Stimulated activated naive CD8-positive, alpha-beta T cell treated with anti-CD3 and anti-CD28 coated beads, Interleukin-15, Interleukin-2, amounts not matched to agents 100 ng/mL and 50 ng/mL, for 24 hours (primary cell): ENCODE measurements around the gene CEP112.

Source experiments
- H3K27ac Mint-ChIP-seq: one replicate; pipeline ENCODE4 v1.8.0; 2021; ENCODE audit warnings: mild to moderate bottlenecking, mixed read lengths
- H3K27me3 Mint-ChIP-seq: one replicate; pipeline ENCODE4 v1.8.0; 2021; ENCODE audit warnings: mixed read lengths
- H3K36me3 Mint-ChIP-seq: one replicate; pipeline ENCODE4 v1.8.0; 2021; ENCODE audit warnings: low read depth, mixed read lengths
- H3K4me1 Mint-ChIP-seq: one replicate; pipeline ENCODE4 v1.8.0; 2021; ENCODE audit warnings: low read depth, mixed read lengths
- H3K4me3 Mint-ChIP-seq: one replicate; pipeline ENCODE4 v1.8.0; 2021; ENCODE audit warnings: mild to moderate bottlenecking, mixed read lengths
- H3K9me3 Mint-ChIP-seq: one replicate; pipeline ENCODE4 v1.8.0; 2021; ENCODE audit warnings: mixed read lengths

Gene CEP112

DNA sequence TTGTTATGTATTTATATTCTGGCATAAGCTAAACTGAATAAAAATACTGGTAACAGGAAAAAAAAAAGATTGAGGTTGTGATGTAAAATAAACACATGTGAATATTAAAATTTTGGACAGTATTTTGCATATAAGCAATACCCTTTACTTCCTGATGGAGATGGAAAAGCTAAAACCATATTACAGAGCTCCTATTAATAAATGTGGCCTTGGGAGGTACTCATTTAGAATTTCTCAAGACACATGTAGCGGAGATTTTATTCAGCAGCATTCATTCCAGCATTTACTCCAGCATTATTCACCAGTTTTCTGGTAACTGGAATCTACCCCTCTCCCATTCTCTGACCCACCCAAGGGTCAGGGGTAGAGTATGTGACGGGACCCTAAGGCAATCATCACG is 536.2 kb downstream of the CEP112 start:
- no peak overlapping the region for H3K4me3 Mint-ChIP-seq
- no peaks in the 10 kb centered on the region for H3K27me3 Mint-ChIP-seq
- peaks cover under 1% of the 10 kb centered on the region for H3K9me3 Mint-ChIP-seq
- H3K4me1 Mint-ChIP-seq, result peaks cover 20% of the 10 kb centered on the region
- H3K36me3 Mint-ChIP-seq, result no peaks in the 10 kb centered on the region
- H3K27ac Mint-ChIP-seq, result no peak overlapping the region

GRCh38 chr17:65644545-65644944 is 547.4 kb downstream of the CEP112 start:
- Mint-ChIP-seq H3K27ac (no peak overlapping the region), H3K9me3 (peaks cover 12% of the 10 kb centered on the region), H3K4me3 (no peak overlapping the region), H3K27me3 (no peaks in the 10 kb centered on the region), H3K4me1 (no peaks in the 10 kb centered on the region), H3K36me3 (peaks cover 4% of the 10 kb centered on the region)

DNA sequence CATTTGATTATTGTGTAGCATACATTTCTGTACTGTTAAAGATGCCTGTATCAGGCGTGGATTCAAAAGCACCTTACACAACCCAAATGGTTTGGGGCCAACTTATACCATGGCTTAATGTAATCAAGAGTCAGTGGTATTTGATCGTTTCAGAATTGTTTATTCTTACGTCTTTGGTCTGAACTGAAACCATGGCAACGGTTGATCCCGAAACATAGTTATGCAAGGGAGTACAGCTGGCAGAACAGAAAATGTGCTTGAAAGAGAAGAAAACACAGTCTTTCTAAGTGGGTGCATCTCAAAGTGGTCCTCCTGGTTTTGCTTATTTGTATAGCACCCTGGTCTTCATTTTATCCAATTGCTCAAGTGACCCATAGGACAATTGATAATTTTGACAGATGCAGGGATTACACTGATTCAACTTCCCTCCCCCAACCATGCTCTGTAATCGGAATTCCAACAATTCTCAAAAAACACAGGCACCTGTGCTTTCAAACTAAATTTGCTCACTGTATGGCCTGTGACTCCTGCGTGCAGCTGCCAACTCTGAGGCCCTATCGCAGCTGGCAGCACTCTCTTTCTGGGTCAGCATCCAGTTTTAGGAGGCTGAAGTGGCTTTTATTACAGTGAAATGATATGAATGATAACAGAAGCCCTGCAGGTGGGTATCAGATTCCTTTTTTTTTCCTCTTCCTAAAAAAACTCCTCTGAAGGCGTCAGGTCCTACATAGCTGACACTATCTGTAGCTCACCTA is 553.5 kb downstream of the CEP112 start:
- H3K4me3 Mint-ChIP-seq, result no peak overlapping the region
- no peaks in the 10 kb centered on the region for H3K36me3 Mint-ChIP-seq
- H3K9me3 Mint-ChIP-seq, result no peaks in the 10 kb centered on the region
- no peak overlapping the region for H3K27ac Mint-ChIP-seq
- H3K27me3 Mint-ChIP-seq, result no peaks in the 10 kb centered on the region
- H3K4me1 Mint-ChIP-seq, result no peaks in the 10 kb centered on the region

GRCh38 chr17:65637786-65638185 is 554.1 kb downstream of the CEP112 start:
- no peaks in the 10 kb centered on the region for H3K9me3 Mint-ChIP-seq
- no peak overlapping the region for H3K4me3 Mint-ChIP-seq
- H3K4me1 Mint-ChIP-seq, result no peaks in the 10 kb centered on the region
- H3K27ac Mint-ChIP-seq, result no peak overlapping the region
- H3K27me3 Mint-ChIP-seq, result no peaks in the 10 kb centered on the region
- no peaks in the 10 kb centered on the region for H3K36me3 Mint-ChIP-seq

GRCh38 chr17:65634533-65634932 is 557.4 kb downstream of the CEP112 start:
- H3K9me3 Mint-ChIP-seq, result no peaks in the 10 kb centered on the region
- no peaks in the 10 kb centered on the region for H3K36me3 Mint-ChIP-seq
- H3K27ac Mint-ChIP-seq, result no peak overlapping the region
- H3K27me3 Mint-ChIP-seq, result no peaks in the 10 kb centered on the region
- no peaks in the 10 kb centered on the region for H3K4me1 Mint-ChIP-seq
- no peak overlapping the region for H3K4me3 Mint-ChIP-seq

GRCh38 chr17:65633988-65634387 is 557.9 kb downstream of the CEP112 start:
- H3K27me3 Mint-ChIP-seq, result no peaks in the 10 kb centered on the region
- H3K27ac Mint-ChIP-seq, result no peak overlapping the region
- no peaks in the 10 kb centered on the region for H3K4me1 Mint-ChIP-seq
- no peaks in the 10 kb centered on the region for H3K36me3 Mint-ChIP-seq
- no peak overlapping the region for H3K4me3 Mint-ChIP-seq
- H3K9me3 Mint-ChIP-seq, result no peaks in the 10 kb centered on the region

DNA sequence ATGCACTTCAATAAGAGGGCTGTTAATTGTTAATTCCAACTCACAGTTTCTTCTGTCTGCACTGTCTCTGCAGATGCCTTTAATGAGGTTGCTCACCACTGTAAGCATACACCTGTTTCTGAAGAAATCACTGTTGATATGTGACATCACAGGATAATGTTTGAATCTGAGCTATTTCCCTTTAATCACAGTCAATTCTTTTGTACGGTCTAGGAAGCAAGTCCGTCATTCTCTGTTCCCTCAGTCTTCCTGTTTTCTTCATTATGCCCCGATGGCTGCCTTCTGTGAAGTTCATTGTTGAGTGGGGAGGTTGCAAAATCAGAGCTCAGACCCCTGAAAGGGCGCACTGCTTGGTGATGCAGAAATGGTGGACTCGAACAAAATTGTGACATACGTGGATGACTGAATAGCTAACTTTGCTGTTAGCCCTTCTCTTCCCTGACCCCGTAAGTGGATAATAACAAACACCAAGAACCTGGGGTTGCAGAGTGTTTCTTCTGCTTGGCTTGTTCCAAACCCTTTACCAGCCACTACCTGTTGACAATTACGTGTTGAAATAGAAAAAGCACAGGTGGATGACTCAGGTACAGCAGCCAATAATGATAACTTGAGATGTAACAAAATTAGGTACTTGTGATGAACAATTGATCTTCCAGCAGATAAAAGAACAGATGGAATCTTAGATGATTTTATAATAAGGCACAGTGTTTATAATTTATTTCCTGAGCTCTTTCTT is 558.6 kb downstream of the CEP112 start:
- H3K9me3 Mint-ChIP-seq, result no peaks in the 10 kb centered on the region
- H3K27me3 Mint-ChIP-seq, result no peaks in the 10 kb centered on the region
- no peak overlapping the region for H3K27ac Mint-ChIP-seq
- H3K4me1 Mint-ChIP-seq, result no peaks in the 10 kb centered on the region
- no peak overlapping the region for H3K4me3 Mint-ChIP-seq
- no peaks in the 10 kb centered on the region for H3K36me3 Mint-ChIP-seq

DNA sequence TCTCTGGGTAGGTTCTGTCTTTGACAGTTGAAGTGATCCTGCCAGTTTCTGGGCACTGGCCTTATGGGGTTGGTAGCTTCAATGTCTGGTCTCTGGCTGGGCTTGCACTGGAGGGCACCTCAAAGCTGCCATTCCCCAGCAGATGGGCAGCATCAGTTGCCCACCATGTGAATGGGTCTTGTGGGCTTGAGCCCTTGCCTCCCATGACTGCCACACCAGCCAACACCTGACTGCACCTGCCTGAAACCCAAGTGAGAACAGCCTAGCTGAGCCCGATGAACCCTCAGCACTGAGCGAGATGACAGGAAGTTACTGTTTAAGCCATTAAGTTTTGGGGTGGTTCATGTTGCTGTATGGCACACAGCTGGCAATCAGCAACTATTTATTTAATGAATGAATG is 561.4 kb downstream of the CEP112 start:
- no peaks in the 10 kb centered on the region for H3K9me3 Mint-ChIP-seq

DNA sequence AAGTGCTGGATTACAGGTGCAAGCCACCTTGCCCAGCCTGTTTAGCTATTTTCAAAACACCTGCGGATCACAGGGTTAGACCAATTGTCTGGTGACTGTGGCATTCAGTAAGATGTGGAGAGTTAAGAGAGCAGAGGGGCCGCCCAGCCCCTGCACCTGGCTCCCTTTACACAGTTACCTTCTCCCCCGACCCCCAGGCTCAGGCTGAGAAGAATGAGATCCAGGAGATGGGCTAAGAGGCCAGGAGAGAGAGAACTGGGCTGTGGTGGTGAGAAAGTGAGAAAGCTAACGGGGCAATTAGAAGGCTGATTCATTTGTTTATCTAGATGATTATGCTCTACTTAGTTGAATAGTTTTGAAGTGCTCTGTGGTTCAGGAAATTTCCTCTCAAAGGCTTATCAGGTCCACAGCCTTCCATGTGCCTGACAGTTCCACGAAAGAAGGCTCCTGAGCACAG is 562.7 kb downstream of the CEP112 start:
- no peak overlapping the region for H3K27ac Mint-ChIP-seq
- no peaks in the 10 kb centered on the region for H3K4me1 Mint-ChIP-seq
- no peaks in the 10 kb centered on the region for H3K27me3 Mint-ChIP-seq
- H3K9me3 Mint-ChIP-seq, result no peaks in the 10 kb centered on the region
- H3K4me3 Mint-ChIP-seq, result no peak overlapping the region
- no peaks in the 10 kb centered on the region for H3K36me3 Mint-ChIP-seq

More for the DNA sequence above, 561.4 kb downstream of the CEP112 start:
- no peaks in the 10 kb centered on the region for H3K27me3 Mint-ChIP-seq
- H3K36me3 Mint-ChIP-seq, result no peaks in the 10 kb centered on the region
- H3K27ac Mint-ChIP-seq, result no peak overlapping the region
- H3K4me1 Mint-ChIP-seq, result no peaks in the 10 kb centered on the region
- H3K4me3 Mint-ChIP-seq, result no peak overlapping the region

GRCh38 chr17:65628644-65629036 is 563.3 kb downstream of the CEP112 start:
- H3K36me3 Mint-ChIP-seq, result no peaks in the 10 kb centered on the region
- H3K9me3 Mint-ChIP-seq, result no peaks in the 10 kb centered on the region
- no peak overlapping the region for H3K27ac Mint-ChIP-seq
- H3K27me3 Mint-ChIP-seq, result no peaks in the 10 kb centered on the region
- H3K4me1 Mint-ChIP-seq, result no peaks in the 10 kb centered on the region
- no peak overlapping the region for H3K4me3 Mint-ChIP-seq

DNA sequence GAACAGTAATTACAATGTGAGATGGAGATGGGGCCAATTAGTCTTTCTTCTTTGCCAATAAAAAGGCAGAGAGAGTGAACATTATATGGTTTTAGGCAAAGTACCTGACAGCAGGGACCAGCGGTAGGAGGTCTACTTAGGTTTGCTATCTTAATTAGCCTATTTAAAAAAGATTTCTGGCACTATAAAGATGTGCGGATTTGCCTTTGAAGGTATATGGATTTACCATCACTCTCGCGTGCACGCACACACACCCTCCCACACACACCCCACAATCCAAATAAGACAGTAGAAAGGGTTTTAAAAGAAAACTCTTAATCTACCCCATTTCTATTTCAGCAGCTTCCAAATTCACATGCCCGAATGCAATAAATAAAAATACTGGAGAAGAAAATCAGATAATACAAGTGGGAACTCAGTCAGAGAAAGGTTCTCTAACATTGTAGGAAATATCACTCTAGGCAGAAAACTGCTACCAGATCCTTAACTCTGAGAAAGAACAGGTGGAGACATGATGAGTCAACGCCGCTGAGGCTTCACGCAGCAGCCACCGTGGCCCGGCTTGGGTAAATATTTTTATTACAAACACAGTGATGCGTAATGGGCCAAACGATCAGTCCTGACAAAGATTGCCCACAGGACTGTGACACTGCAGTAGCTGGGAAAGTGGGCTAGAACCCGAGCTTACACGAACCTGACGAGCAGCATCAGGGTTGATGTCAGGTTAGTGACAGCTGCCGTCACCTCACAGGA is 563.9 kb downstream of the CEP112 start:
- no peaks in the 10 kb centered on the region for H3K4me1 Mint-ChIP-seq
- H3K27me3 Mint-ChIP-seq, result no peaks in the 10 kb centered on the region
- no peak overlapping the region for H3K4me3 Mint-ChIP-seq
- no peaks in the 10 kb centered on the region for H3K36me3 Mint-ChIP-seq
- H3K9me3 Mint-ChIP-seq, result no peaks in the 10 kb centered on the region
- no peak overlapping the region for H3K27ac Mint-ChIP-seq

GRCh38 chr17:65627108-65627507 is 564.8 kb downstream of the CEP112 start:
- no peaks in the 10 kb centered on the region for H3K4me1 Mint-ChIP-seq
- no peaks in the 10 kb centered on the region for H3K27me3 Mint-ChIP-seq
- H3K27ac Mint-ChIP-seq, result no peak overlapping the region
- no peaks in the 10 kb centered on the region for H3K36me3 Mint-ChIP-seq
- no peak overlapping the region for H3K4me3 Mint-ChIP-seq
- H3K9me3 Mint-ChIP-seq, result no peaks in the 10 kb centered on the region

DNA sequence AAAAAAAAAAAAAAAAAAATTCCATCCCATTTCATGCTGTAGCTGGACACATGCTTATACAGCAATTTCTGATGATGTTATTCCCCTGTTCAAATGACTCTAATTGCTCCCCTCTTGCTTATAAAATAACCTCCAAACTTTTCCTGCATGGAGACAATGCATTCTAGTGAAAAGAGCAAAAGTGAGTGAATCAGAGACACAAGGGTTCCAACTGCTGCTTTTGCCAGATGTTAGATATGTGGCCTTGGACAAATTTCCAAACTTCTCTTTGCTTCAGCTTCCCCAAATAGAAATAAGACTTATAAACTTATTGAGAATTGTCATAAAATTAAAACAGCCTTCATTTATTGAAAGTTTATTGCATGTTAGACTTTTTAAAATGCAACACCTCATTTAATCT is 565.5 kb downstream of the CEP112 start:
- no peaks in the 10 kb centered on the region for H3K27me3 Mint-ChIP-seq
- H3K4me3 Mint-ChIP-seq, result no peak overlapping the region
- no peaks in the 10 kb centered on the region for H3K4me1 Mint-ChIP-seq
- H3K9me3 Mint-ChIP-seq, result no peaks in the 10 kb centered on the region
- H3K36me3 Mint-ChIP-seq, result no peaks in the 10 kb centered on the region
- H3K27ac Mint-ChIP-seq, result no peak overlapping the region

- Mint-ChIP-seq H3K27me3 (no peaks in the 10 kb centered on the region), H3K36me3 (no peaks in the 10 kb centered on the region), H3K4me1 (no peaks in the 10 kb centered on the region), H3K4me3 (no peak overlapping the region), H3K9me3 (no peaks in the 10 kb centered on the region), H3K27ac (no peak overlapping the region)
These were observed 573.4 kb downstream of the CEP112 start for GRCh38 chr17:65618516-65618915.

- Mint-ChIP-seq H3K9me3 (no peaks in the 10 kb centered on the region), H3K36me3 (no peaks in the 10 kb centered on the region), H3K27ac (no peak overlapping the region), H3K4me3 (no peak overlapping the region), H3K27me3 (no peaks in the 10 kb centered on the region), H3K4me1 (no peaks in the 10 kb centered on the region)
These were observed 574.4 kb downstream of the CEP112 start for GRCh38 chr17:65617496-65617895.
